ENCODE data around the gene STAP2.

STAP2 gene

DNA sequence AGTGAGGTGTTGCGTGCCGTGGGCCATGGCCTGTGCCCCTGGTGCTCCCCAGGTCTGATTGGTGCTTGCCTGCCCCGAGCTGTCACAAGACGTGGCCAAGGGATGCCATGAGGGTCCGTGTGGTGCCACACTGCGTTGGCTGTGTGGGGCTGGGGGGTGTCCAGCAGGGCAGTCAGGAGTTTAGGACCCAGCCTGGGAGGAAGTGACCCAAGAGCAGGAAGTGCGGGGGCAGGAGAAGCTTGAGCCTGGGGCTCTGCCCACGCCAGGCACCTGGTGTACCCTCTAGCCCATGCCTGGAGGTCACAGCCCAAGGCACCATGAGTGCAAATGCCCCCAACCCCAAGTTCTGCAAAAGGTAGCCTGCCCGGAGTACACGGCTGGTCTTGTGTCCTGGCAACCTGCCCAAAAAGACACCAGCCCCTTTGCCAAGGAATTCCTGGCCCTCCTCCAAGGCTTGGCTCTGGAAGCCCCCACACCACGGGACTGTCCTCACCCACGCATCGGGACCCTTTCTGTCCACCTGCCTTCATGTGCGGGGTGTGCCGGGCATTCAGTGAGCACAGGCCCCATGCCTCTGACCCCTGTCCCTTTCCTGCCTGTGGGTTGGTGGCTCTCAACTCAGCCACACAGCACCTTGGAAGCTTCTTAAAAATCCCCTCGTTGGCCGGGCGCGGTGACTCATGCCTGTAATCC, 29.6 kb upstream of the STAP2 start:
- Histone ChIP-seq H3K36me3 (ENCODE audit: control insufficient read depth, insufficient read depth, low read length, severe bottlenecking) (peaks cover 35% of the 10 kb centered on the region), H3K4me1 (ENCODE audit: control insufficient read depth, insufficient read depth, low read length) (peaks cover 56% of the 10 kb centered on the region), H3K4me3 (ENCODE audit: low read length) (no peak overlapping the region), H3K9me3 (ENCODE audit: control insufficient read depth, low read length) (no peaks in the 10 kb centered on the region), H3K27me3 (replicated peaks; ENCODE audit: control insufficient read depth, insufficient read depth, low read length) (no peaks in the 10 kb centered on the region), H3K9ac (ENCODE audit: low read length) (no peak overlapping the region)
- no peak for DNase-seq (ENCODE audit: low read depth)

DNA sequence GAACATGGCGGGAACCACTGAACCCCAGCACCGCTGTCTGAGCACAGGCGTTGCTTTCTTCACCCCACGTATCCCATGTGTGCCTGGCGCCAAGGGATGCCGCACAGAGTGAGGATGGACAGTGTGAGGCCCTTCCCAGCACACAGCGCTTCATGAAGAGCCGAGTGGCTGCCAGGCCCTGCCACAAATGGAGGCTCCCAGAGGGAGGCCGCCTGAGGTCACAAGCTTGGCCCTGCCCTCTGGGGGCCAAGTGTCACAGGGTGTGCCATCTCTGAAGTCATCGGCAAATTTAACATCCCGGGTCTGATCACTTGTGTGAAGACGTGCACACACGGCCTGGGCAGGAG, 29.1 kb upstream of the STAP2 start:
- Histone ChIP-seq H3K9ac (ENCODE audit: low read length) (no peak overlapping the region), H3K4me1 (ENCODE audit: control insufficient read depth, insufficient read depth, low read length) (peaks cover 51% of the 10 kb centered on the region), H3K27me3 (replicated peaks; ENCODE audit: control insufficient read depth, insufficient read depth, low read length) (no peaks in the 10 kb centered on the region), H3K36me3 (ENCODE audit: control insufficient read depth, insufficient read depth, low read length, severe bottlenecking) (peaks cover 40% of the 10 kb centered on the region), H3K9me3 (ENCODE audit: control insufficient read depth, low read length) (no peaks in the 10 kb centered on the region), H3K4me3 (ENCODE audit: low read length) (no peak overlapping the region)
- DNase-seq (ENCODE audit: low read depth), result no peak

GRCh38 chr19:4367336-4367723, 28.7 kb upstream of the STAP2 start:
- Histone ChIP-seq H3K36me3 (ENCODE audit: control insufficient read depth, insufficient read depth, low read length, severe bottlenecking) (peaks cover 44% of the 10 kb centered on the region), H3K9me3 (ENCODE audit: control insufficient read depth, low read length) (no peaks in the 10 kb centered on the region), H3K4me3 (ENCODE audit: low read length) (no peak overlapping the region), H3K27me3 (replicated peaks; ENCODE audit: control insufficient read depth, insufficient read depth, low read length) (no peaks in the 10 kb centered on the region), H3K4me1 (ENCODE audit: control insufficient read depth, insufficient read depth, low read length) (peaks cover 47% of the 10 kb centered on the region), H3K9ac (ENCODE audit: low read length) (no peak overlapping the region)
- no peak for DNase-seq (ENCODE audit: low read depth)

- Histone ChIP-seq H3K9ac (ENCODE audit: low read length) (no peak overlapping the region), H3K27me3 (replicated peaks; ENCODE audit: control insufficient read depth, insufficient read depth, low read length) (no peaks in the 10 kb centered on the region), H3K4me3 (ENCODE audit: low read length) (no peak overlapping the region), H3K9me3 (ENCODE audit: control insufficient read depth, low read length) (no peaks in the 10 kb centered on the region), H3K36me3 (ENCODE audit: control insufficient read depth, insufficient read depth, low read length, severe bottlenecking) (peaks cover 49% of the 10 kb centered on the region), H3K4me1 (ENCODE audit: control insufficient read depth, insufficient read depth, low read length) (peaks cover 42% of the 10 kb centered on the region)
- DNase-seq (ENCODE audit: low read depth), result no peak
Observed at GRCh38 chr19:4366666-4367335, 28.2 kb upstream of the STAP2 start.

DNA sequence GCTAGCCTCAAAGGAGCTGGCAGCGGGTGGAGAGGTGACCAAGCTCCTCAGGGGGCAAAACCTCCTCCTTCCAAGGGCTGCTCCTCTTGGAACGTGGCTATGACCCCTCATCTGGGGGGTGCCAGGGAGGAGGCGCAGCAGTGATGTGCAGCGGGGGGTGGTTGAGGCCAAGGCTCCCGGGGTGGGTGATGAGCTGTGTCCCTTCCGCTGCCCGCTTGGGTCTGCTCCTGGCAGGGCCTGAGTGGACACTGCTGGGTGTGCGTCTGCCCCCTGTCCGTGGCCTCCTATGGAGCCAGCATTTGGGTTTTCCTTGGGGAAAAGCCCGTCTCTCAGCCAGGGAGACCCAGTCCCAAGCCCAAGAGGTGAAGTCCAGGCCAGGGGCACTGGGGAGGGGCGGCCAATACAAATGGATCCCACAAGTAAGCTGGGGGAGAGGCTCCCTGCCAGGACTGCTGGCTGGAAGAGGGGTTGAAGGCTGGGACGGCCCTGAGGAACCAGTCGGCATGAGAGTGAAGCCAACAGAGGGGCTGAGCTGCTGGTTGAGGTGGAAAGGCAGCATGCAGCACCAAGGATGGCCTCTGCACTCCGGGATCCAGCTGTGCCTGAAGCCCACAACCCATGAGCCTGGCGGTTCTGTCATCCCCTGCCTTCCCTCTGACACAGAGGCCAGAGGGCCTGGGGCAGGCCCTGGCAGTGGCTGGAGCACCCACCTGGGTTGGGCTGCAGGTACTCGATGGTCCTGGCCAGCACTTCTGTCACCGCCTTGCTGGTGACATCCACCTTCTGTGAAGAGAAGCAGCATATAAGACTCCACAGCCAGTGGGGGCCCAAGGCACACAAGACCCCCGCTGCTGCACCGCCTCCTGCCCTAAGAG, 27.4 kb upstream of the STAP2 start:
- Histone ChIP-seq H3K9ac (ENCODE audit: low read length) (no peak overlapping the region), H3K36me3 (ENCODE audit: control insufficient read depth, insufficient read depth, low read length, severe bottlenecking) (peaks cover 56% of the 10 kb centered on the region), H3K9me3 (ENCODE audit: control insufficient read depth, low read length) (no peaks in the 10 kb centered on the region), H3K4me1 (ENCODE audit: control insufficient read depth, insufficient read depth, low read length) (peaks cover 37% of the 10 kb centered on the region), H3K4me3 (ENCODE audit: low read length) (no peak overlapping the region), H3K27me3 (replicated peaks; ENCODE audit: control insufficient read depth, insufficient read depth, low read length) (no peaks in the 10 kb centered on the region)
- DNase-seq (ENCODE audit: low read depth), result no peak

DNA sequence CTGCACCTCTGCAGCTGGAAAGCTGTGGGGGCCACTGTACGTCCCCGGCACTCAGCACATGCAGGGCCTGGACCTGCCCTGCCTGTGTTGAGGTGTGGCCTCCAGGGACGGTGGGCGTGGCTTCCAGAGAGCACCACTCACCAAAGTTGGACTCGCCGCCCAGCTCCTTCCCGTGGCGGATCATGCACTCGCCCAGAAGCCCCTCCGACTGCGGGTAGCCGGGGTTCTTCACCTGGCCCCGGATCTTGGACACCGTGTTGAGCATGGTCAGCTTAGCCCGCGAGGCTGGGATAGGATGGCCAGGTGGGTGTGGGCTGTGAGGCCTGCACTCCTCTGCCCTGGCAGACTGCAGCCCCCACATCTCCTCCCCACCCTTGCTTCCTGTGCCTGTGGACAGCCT, 26.7 kb upstream of the STAP2 start:
- no peaks in the 10 kb centered on the region for H3K27me3 ChIP-seq (replicated peaks; ENCODE audit: control insufficient read depth, insufficient read depth, low read length)
- peaks cover 60% of the 10 kb centered on the region for H3K36me3 ChIP-seq (ENCODE audit: control insufficient read depth, insufficient read depth, low read length, severe bottlenecking)
- peaks cover 30% of the 10 kb centered on the region for H3K4me1 ChIP-seq (ENCODE audit: control insufficient read depth, insufficient read depth, low read length)
- no peak overlapping the region for H3K4me3 ChIP-seq (ENCODE audit: low read length)
- DNase-seq (ENCODE audit: low read depth), result no peak
- no peak overlapping the region for H3K9ac ChIP-seq (ENCODE audit: low read length)
- no peaks in the 10 kb centered on the region for H3K9me3 ChIP-seq (ENCODE audit: control insufficient read depth, low read length)

DNA sequence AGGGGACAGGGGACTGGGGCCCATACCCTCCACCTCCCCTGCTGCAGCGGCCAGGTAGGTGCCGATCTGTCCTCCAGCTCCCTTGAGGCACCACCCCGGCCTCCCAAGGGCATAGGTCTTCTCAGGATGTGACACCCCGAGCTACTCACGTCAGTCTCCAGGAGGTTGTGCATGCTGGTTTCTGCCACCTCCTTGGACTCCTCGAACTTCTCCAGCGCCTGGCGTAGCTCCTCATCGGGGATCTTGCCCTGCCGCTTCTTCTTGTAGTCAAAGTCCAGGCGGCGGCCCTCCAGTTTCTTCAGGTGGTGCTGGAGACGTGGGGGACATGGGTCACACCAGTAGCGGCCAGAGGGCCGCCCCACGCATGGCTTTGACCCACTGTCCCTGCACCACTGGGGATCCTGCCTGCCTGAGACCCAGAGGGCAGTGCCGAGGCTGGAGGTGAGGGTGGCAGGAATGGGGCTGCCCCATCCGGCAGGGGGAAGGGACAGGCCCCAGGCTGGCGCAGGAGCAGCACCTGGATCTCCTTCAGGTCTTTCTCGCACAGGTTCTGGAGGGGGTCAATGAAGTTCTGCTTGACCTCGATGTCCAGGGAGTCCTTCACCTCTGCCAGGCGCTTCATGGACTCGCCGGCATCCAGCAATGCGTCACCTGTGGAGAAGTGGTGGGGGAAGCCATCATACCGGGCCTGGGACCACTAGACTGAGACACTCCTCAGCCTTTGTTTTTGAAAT, 25.1 kb upstream of the STAP2 start:
- peaks cover 14% of the 10 kb centered on the region for H3K4me1 ChIP-seq (ENCODE audit: control insufficient read depth, insufficient read depth, low read length)
- H3K9ac ChIP-seq (ENCODE audit: low read length), result no peak overlapping the region
- no peak for DNase-seq (ENCODE audit: low read depth)
- H3K4me3 ChIP-seq (ENCODE audit: low read length), result no peak overlapping the region
- H3K27me3 ChIP-seq (replicated peaks; ENCODE audit: control insufficient read depth, insufficient read depth, low read length), result no peaks in the 10 kb centered on the region
- no peaks in the 10 kb centered on the region for H3K9me3 ChIP-seq (ENCODE audit: control insufficient read depth, low read length)
- H3K36me3 ChIP-seq (ENCODE audit: control insufficient read depth, insufficient read depth, low read length, severe bottlenecking), result peaks cover 71% of the 10 kb centered on the region

DNA sequence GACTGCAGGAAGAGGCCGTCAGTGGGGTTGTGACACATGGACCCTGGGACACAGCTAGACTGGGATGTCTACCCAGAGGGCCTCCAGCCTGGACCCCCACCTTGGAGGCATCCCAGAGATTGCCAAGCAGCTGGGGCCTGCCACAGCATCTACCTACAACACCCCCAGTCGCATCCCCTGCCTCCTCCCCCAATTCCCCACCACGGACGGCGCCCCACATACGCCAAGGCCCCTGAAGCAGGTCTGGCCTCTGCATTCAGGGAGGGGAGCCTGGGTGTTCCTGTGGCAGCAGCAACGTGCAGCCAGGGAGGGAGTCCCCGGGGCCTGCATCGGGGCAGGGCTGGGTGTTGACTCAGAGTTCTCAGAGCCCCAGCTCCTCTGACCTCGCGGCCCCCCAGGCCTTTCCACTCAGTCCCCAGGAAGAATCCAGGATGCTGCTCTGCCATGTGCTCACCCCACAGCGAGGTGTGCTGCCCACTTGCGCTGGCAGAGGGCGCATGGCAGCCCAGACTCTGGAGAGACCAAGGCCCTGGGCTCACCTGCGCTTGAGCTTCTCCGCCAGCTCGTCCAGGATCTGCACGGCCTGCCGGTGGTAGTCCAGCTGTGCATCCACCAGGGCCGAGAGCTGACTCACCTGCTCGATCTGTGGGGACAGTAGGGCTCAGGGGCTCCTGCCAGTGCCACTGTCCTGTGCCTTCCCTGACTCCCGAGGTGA, 24.4 kb upstream of the STAP2 start:
- peaks cover 71% of the 10 kb centered on the region for H3K36me3 ChIP-seq (ENCODE audit: control insufficient read depth, insufficient read depth, low read length, severe bottlenecking)
- DNase-seq (ENCODE audit: low read depth), result no peak

DNA sequence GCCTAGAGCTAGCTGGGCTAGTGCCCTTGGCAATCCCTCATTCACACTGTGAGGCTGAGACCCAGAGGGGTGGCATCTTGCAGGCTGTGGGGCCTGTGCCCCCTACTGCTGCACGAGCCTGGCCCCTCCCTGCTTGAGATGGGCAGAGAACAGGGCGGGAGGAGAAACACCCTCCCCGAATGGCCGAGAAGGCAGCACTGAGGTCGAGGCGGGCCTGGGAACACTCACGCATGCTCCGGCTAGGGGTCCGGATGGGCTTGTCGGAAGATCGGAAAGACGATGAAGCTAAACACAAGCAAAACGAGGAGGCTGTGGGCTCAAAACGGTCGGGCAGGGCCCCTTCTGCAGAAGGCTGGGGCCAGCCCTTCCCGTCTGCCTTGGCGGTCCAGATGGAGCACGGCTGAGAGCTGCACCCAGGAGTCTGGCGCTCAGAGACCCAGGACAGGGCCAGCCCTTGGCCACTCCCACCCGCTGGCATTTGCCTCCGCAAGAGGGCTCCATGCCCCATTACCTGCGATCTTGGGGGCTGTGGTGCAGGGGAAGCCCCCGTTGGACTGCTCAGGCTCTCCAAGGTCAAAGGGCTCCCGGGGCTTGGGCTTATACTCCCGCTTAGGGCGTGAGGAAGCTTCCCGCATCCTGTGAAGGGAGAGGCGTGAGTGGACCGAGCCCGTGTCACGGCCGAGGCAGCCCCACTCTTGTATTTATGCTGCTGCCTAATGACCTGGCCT, 23.6 kb upstream of the STAP2 start:
- no peak for DNase-seq (ENCODE audit: low read depth)
- H3K27me3 ChIP-seq (replicated peaks; ENCODE audit: control insufficient read depth, insufficient read depth, low read length), result no peaks in the 10 kb centered on the region
- H3K9me3 ChIP-seq (ENCODE audit: control insufficient read depth, low read length), result no peaks in the 10 kb centered on the region
- H3K9ac ChIP-seq (ENCODE audit: low read length), result no peak overlapping the region
- peaks cover 71% of the 10 kb centered on the region for H3K36me3 ChIP-seq (ENCODE audit: control insufficient read depth, insufficient read depth, low read length, severe bottlenecking)
- no peak overlapping the region for H3K4me3 ChIP-seq (ENCODE audit: low read length)
- H3K4me1 ChIP-seq (ENCODE audit: control insufficient read depth, insufficient read depth, low read length), result no peaks in the 10 kb centered on the region

More for the DNA sequence above, 24.4 kb upstream of the STAP2 start:
- Histone ChIP-seq H3K4me1 (ENCODE audit: control insufficient read depth, insufficient read depth, low read length) (peaks cover 7% of the 10 kb centered on the region), H3K4me3 (ENCODE audit: low read length) (no peak overlapping the region), H3K9ac (ENCODE audit: low read length) (no peak overlapping the region), H3K27me3 (replicated peaks; ENCODE audit: control insufficient read depth, insufficient read depth, low read length) (no peaks in the 10 kb centered on the region), H3K9me3 (ENCODE audit: control insufficient read depth, low read length) (no peaks in the 10 kb centered on the region)
